HCT116 (cell line): Measurements from ENCODE around the gene PDE4D. TPM values are rescaled to one million over a fixed set of nuclear protein-coding genes. Genes with fewer than 3 reads are reported as not detected.

ENCODE experiments used
- ATAC-seq: fragments of 200-7000 bp; cut with Tn5 transposase; 2 replicates; pipeline ENCODE4 v1.9.1; 2020; ENCODE audit warnings: mild to moderate bottlenecking, moderate library complexity
- BruUV-seq: library from RNA; stranded (reverse); fragments of 400-500 nt; replicated peaks from 2 replicates; lab custom pipeline; 2021; lab: Mats Ljungman, UMichigan
- CTCF ChIA-PET: fragments of 300-600 bp; sonication (Branson Sonifier 250); formaldehyde crosslinking; loops from one replicate; lab custom pipeline; 2021; ENCODE audit warnings: antibody characterized with exemption; lab: Charles Lee
- POLR2A ChIA-PET: fragments of 300-600, 350-600 bp; sonication (Branson Sonifier 250); formaldehyde crosslinking; loops from one replicate; lab custom pipeline; 2021; ENCODE audit warnings: antibody characterized with exemption; lab: Charles Lee
- RAD21 ChIA-PET, 2 experiments: fragments of 300-600 bp; sonication (Branson Sonifier 250); formaldehyde crosslinking; loops; one replicate each; lab custom pipeline; 2023; ENCODE audit warnings: low total read pairs in 2 of 2; ENCODE audit not compliant: uncharacterized antibody in 2 of 2, unreplicated experiment in 2 of 2, low non-redundant PET in 1 of 2; lab: Charles Lee
- DNase-seq: peaks from one replicate; pipeline ENCODE4 v3.0.0-alpha.2; 2010; ENCODE audit warnings: low read depth, low spot score
- H2AFZ ChIP-seq: fragments of 200-600 bp; shearing (Covaris generic), sonication (generic); 2 replicates; pipeline ENCODE4 v1.6.1; 2017; ENCODE audit warnings: low read depth, mixed run types, mixed read lengths, antibody characterized with exemption, low read length; ENCODE audit not compliant: poor library complexity, severe bottlenecking
- H3K27ac ChIP-seq: 2 replicates; pipeline ENCODE4 v1.5.1; 2012; ENCODE audit warnings: low read depth, low read length
- H3K27me3 ChIP-seq: fragments of 200-600 bp; sonication (generic); 2 replicates; pipeline ENCODE4 v1.6.1; 2016; ENCODE audit warnings: mixed run types, low read length, mixed read lengths; ENCODE audit not compliant: insufficient read depth
- H3K36me3 ChIP-seq, 2 experiments: fragments of 200-500 bp in 1 of 2; fragments of 200-600 bp in 1 of 2; sonication (Bioruptor generic) in 1 of 2; sonication (generic) in 1 of 2; 2 replicates each; pipeline versions ENCODE4 v1.5.1 to v1.6.1; 2014 to 2016; ENCODE audit warnings: low read length in 2 of 2, inconsistent platforms in 1 of 2, mixed read lengths in 1 of 2, mixed run types in 1 of 2; ENCODE audit not compliant: insufficient read depth in 2 of 2, control insufficient read depth in 1 of 2
- H3K4me1 ChIP-seq, 2 experiments: fragments of 200-600 bp in 1 of 2; sonication (generic) in 1 of 2; 2 replicates each; pipeline versions ENCODE4 v1.5.1 to v1.6.1; 2012 to 2017; ENCODE audit warnings: low read length in 2 of 2, inconsistent platforms in 1 of 2, mild to moderate bottlenecking in 1 of 2, mixed read lengths in 1 of 2, mixed run types in 1 of 2, moderate library complexity in 1 of 2; ENCODE audit not compliant: insufficient read depth in 2 of 2, control insufficient read depth in 1 of 2
- H3K4me2 ChIP-seq: fragments of 200-600 bp; sonication (generic); 2 replicates; pipeline ENCODE4 v1.6.1; 2017; ENCODE audit warnings: mixed run types, low read length, mixed read lengths
- H3K4me3 ChIP-seq, 2 experiments: fragments of 200-600 bp in 1 of 2; sonication (generic) in 1 of 2; replicated peaks in 1 of 2; 2 replicates each; pipeline ENCODE4 v1.5.1; 2011 to 2016; ENCODE audit warnings: low read length in 2 of 2, control low read depth in 1 of 2, low read depth in 1 of 2, mild to moderate bottlenecking in 1 of 2, mixed read lengths in 1 of 2, mixed run types in 1 of 2
- H3K79me2 ChIP-seq: fragments of 200-600 bp; sonication (generic); 2 replicates; pipeline ENCODE4 v1.6.1; 2017; ENCODE audit warnings: mild to moderate bottlenecking, mixed run types, low read length, moderate library complexity, mixed read lengths; ENCODE audit not compliant: insufficient read depth
- H3K9ac ChIP-seq: fragments of 200-600 bp; sonication (generic); 2 replicates; pipeline ENCODE4 v1.6.1; 2016; ENCODE audit warnings: low read length, mixed read lengths
- H3K9me2 ChIP-seq: fragments of 200-600 bp; sonication (generic), shearing (Covaris generic); 2 replicates; pipeline ENCODE4 v1.6.1; 2017; ENCODE audit warnings: mixed run types, mild to moderate bottlenecking, moderate library complexity; ENCODE audit not compliant: insufficient read depth
- H3K9me3 ChIP-seq, 2 experiments: fragments of 200-500 bp in 1 of 2; fragments of 200-600 bp in 1 of 2; sonication (Bioruptor generic) in 1 of 2; sonication (generic) in 1 of 2; 2 replicates each; pipeline ENCODE4 v1.6.1; 2014 to 2017; ENCODE audit warnings: low read length in 2 of 2, mixed read lengths in 2 of 2, inconsistent platforms in 1 of 2, low read depth in 1 of 2, mild to moderate bottlenecking in 1 of 2, mixed run types in 1 of 2, moderate library complexity in 1 of 2; ENCODE audit not compliant: control insufficient read depth in 1 of 2, insufficient read depth in 1 of 2
- H4K20me1 ChIP-seq: fragments of 200-600 bp; sonication (generic), shearing (Covaris generic); 2 replicates; pipeline ENCODE4 v1.6.1; 2017; ENCODE audit warnings: mixed run types, mild to moderate bottlenecking, moderate library complexity; ENCODE audit not compliant: insufficient read depth
- CBX3 ChIP-seq: IDR thresholded peaks from 2 replicates; pipeline ENCODE4 v1.6.1; 2012; ENCODE audit warnings: low read depth
- CTCF ChIP-seq, 3 experiments: fragments of 200-600 bp in 1 of 3; sonication (generic) in 1 of 3; IDR thresholded peaks in 2 of 3; conservative IDR thresholded peaks in 1 of 3; 2 replicates each; pipeline ENCODE4 v1.5.1; 2012 to 2017; ENCODE audit warnings: low read depth in 2 of 3, low read length in 2 of 3, antibody characterized with exemption in 1 of 3, borderline replicate concordance in 1 of 3, control low read depth in 1 of 3, mild to moderate bottlenecking in 1 of 3, mixed read lengths in 1 of 3, mixed run types in 1 of 3, moderate library complexity in 1 of 3; ENCODE audit not compliant: insufficient read depth in 1 of 3
- ELF1 ChIP-seq: IDR thresholded peaks from 2 replicates; pipeline ENCODE4 v1.6.1; 2012; ENCODE audit warnings: low read depth, borderline replicate concordance
- EZH2 ChIP-seq: fragments of 200-600 bp; sonication (generic); IDR thresholded peaks from 2 replicates; pipeline ENCODE4 v1.6.1; 2017; ENCODE audit warnings: antibody characterized with exemption, mixed run types
- EZH2phosphoT487 ChIP-seq: fragments of 200-600 bp; IDR thresholded peaks from 2 replicates; pipeline ENCODE4 v1.6.1; 2018; ENCODE audit warnings: antibody characterized with exemption, borderline replicate concordance
- FOSL1 ChIP-seq: IDR thresholded peaks from 2 replicates; pipeline ENCODE4 v1.6.1; 2012; ENCODE audit warnings: low read depth
- JUND ChIP-seq: IDR thresholded peaks from 2 replicates; pipeline ENCODE4 v1.6.1; 2012
- POLR2A ChIP-seq: IDR thresholded peaks from 2 replicates; pipeline ENCODE4 v1.7.0; 2011; ENCODE audit warnings: borderline replicate concordance; ENCODE audit not compliant: insufficient read depth, insufficient read length; ENCODE audit errors: extremely low read depth
- POLR2AphosphoS5 ChIP-seq: IDR thresholded peaks from 2 replicates; pipeline ENCODE4 v1.6.1; 2011; ENCODE audit warnings: mild to moderate bottlenecking, low read depth, low read length, moderate library complexity
- SP1 ChIP-seq: IDR thresholded peaks from 2 replicates; pipeline ENCODE4 v1.6.1; 2012; ENCODE audit warnings: low read depth
- TCF7L2 ChIP-seq: IDR thresholded peaks from 2 replicates; pipeline ENCODE4 v1.7.0; 2011; ENCODE audit warnings: borderline replicate concordance, inconsistent platforms; ENCODE audit not compliant: insufficient read depth, insufficient read length; ENCODE audit errors: extremely low read depth
- YY1 ChIP-seq: IDR thresholded peaks from 2 replicates; pipeline ENCODE4 v1.6.1; 2011; ENCODE audit warnings: low read length, low read depth, moderate library complexity, mild to moderate bottlenecking; ENCODE audit not compliant: insufficient replicate concordance; ENCODE audit errors: extremely low read depth
- ZFX ChIP-seq: fragments of 450-650 bp; IDR thresholded peaks from 2 replicates; pipeline ENCODE4 v1.6.1; 2017
- intact Hi-C: fragments of 100-400 bp; cut with micrococcal nuclease; formaldehyde crosslinking; loops from 2 replicates; pipeline ENCODE4 v1.10.0; 2022
- total RNA-seq: library from RNA; stranded (reverse); gene quantifications from one replicate; pipeline ENCODE4 v1.2.1, GENCODE V29; 2021; ENCODE audit not compliant: unreplicated experiment
- TF ChIP-seq, protein P1 (sequence below): IDR thresholded peaks from 2 replicates; pipeline ENCODE4 v1.6.1; 2012
- TF ChIP-seq, protein P2 (sequence below): IDR thresholded peaks from 2 replicates; pipeline ENCODE4 v1.6.1; 2011; ENCODE audit warnings: mild to moderate bottlenecking, low read length, moderate library complexity; ENCODE audit not compliant: insufficient replicate concordance; ENCODE audit errors: extremely low read depth

PDE4D gene
- total RNA-seq, 1 experiment from 2014 or later, result 1.1 TPM

- Histone ChIP-seq H3K9ac (no peak overlapping the region), H3K9me2 (no peaks in the 10 kb centered on the region), H3K79me2 (no peaks in the 10 kb centered on the region), H4K20me1 (no peaks in the 10 kb centered on the region), H3K4me3 (no peak overlapping the region), H2AFZ (no peak overlapping the region), H3K36me3 (no peaks in the 10 kb centered on the region), H3K27ac (no peak overlapping the region), H3K4me2 (no peak overlapping the region), H3K4me1 (no peaks in the 10 kb centered on the region), H3K9me3 (no peaks in the 10 kb centered on the region), H3K27me3 (peaks cover 18% of the 10 kb centered on the region; the same call in 1 of the 2 replicates)
- DNase-seq (no peak), ATAC-seq (no peak)
- ChIA-PET POLR2A (no interaction called here), CTCF (interaction anchor here (0.6 kb wide), 1 partner anchor 512 kb away, joined by 3 read pairs; no protein-coding TSS in a partner anchor), RAD21 (no interaction called here)
- TF ChIP-seq FOSL1 (no peak), JUND (no peak), YY1 (no peak), CTCF (IDR thresholded peaks at IDR 0.05 in 2 of 3, conservative IDR thresholded peaks at IDR 0.05 in 1 of 3; ENCODE audit: borderline replicate concordance in 1 of 3, insufficient read depth in 1 of 3, low read depth in 2 of 3, low read length in 2 of 3) (no peak)
- intact Hi-C loops, result no loop called here
- BruUV-seq, result no TSS peak
Measured at GRCh38 chr5:59577485-59577884, 316.0 kb downstream of the PDE4D start.

- DNase-seq, result no peak
- H3K4me1 ChIP-seq, result no peaks in the 10 kb centered on the region
- no peak for TF ChIP-seq JUND
- TF ChIP-seq ZFX, result no peak
- no peak for TF ChIP-seq EZH2
- TF ChIP-seq POLR2AphosphoS5, result no peak
- no peak for TF ChIP-seq EZH2phosphoT487
- TF ChIP-seq CBX3, result no peak
- no peak for TF ChIP-seq ELF1
- no peak for TF ChIP-seq YY1
- TF ChIP-seq, protein P1, sequence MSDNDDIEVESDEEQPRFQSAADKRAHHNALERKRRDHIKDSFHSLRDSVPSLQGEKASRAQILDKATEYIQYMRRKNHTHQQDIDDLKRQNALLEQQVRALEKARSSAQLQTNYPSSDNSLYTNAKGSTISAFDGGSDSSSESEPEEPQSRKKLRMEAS, result no peak
- TF ChIP-seq, protein P2, sequence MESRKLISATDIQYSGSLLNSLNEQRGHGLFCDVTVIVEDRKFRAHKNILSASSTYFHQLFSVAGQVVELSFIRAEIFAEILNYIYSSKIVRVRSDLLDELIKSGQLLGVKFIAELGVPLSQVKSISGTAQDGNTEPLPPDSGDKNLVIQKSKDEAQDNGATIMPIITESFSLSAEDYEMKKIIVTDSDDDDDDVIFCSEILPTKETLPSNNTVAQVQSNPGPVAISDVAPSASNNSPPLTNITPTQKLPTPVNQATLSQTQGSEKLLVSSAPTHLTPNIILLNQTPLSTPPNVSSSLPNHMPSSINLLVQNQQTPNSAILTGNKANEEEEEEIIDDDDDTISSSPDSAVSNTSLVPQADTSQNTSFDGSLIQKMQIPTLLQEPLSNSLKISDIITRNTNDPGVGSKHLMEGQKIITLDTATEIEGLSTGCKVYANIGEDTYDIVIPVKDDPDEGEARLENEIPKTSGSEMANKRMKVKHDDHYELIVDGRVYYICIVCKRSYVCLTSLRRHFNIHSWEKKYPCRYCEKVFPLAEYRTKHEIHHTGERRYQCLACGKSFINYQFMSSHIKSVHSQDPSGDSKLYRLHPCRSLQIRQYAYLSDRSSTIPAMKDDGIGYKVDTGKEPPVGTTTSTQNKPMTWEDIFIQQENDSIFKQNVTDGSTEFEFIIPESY, result no peak
- no peak for TF ChIP-seq SP1
- TF ChIP-seq POLR2A, result no peak
- TF ChIP-seq TCF7L2, result no peak
Measured at GRCh38 chr5:59575648-59576445, 317.7 kb downstream of the PDE4D start.

More at GRCh38 chr5:59575648-59576445, 317.7 kb downstream of the PDE4D start:
- ATAC-seq, result no peak
- Histone ChIP-seq H3K9me2 (no peaks in the 10 kb centered on the region), H3K36me3 (no peaks in the 10 kb centered on the region), H3K9me3 (no peaks in the 10 kb centered on the region), H3K27ac (no peak overlapping the region), H3K4me2 (no peak overlapping the region), H3K4me3 (no peak overlapping the region), H2AFZ (no peak overlapping the region), H3K79me2 (no peaks in the 10 kb centered on the region), H3K9ac (no peak overlapping the region), H4K20me1 (no peaks in the 10 kb centered on the region), H3K27me3 (peaks cover 18% of the 10 kb centered on the region; the same call in 1 of the 2 replicates)
- intact Hi-C loops, result no loop called here
- RAD21 ChIA-PET, result no interaction called here
- POLR2A ChIA-PET, result no interaction called here
- BruUV-seq, result no TSS peak
- CTCF ChIA-PET, result no interaction called here
